Astrocyte (in vitro differentiated cells and primary cell): Measurements from ENCODE around the gene COLQ.

ENCODE experiments used
- CTCF ChIP-seq: IDR thresholded peaks from 2 replicates; pipeline ENCODE4 v1.5.1; 2011; ENCODE audit warnings: low read depth, mild to moderate bottlenecking, inconsistent platforms, low read length, moderate library complexity; ENCODE audit not compliant: insufficient read depth
- EZH2 ChIP-seq: IDR thresholded peaks from 2 replicates; pipeline ENCODE4 v1.6.1; 2012; ENCODE audit warnings: mild to moderate bottlenecking, low read length, inconsistent platforms; ENCODE audit not compliant: insufficient read depth

- TF ChIP-seq CTCF: no peak
- TF ChIP-seq EZH2: no peak
These were observed 28.3 kb upstream of the COLQ start for GRCh38 chr3:15549846-15550245.
